ENCODE results near the gene ZFYVE28.

GRCh38 chr4:2262944-2263250, 155.5 kb downstream of the ZFYVE28 start:
- TF ChIP-seq CTCF (IDR thresholded peaks at IDR 0.05): no peak
- no peak for TF ChIP-seq POLR2A (IDR thresholded peaks at IDR 0.05)
- TF ChIP-seq POLR2AphosphoS5 (IDR thresholded peaks at IDR 0.05): no peak
